ENCODE results near the gene PDHA1.

DNA sequence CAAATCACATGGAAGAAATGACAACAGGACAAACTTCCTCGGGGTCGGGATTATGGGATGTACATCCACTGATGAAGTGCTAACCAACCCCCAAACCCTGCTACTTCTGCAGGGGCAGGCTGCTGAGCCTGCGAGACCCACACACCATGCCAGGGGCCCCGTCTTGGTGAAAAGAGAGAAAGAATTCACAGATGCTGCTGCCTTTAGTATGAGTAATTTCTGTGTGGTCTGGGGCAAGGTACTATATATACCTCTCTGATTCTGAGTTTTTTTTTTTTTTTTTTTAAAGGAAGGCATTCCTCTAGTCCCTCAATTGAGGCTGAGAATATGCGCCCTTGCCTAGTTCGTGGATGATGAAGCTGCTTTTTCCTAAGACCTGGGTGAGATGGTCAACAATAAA lies 24.8 kb downstream of the PDHA1 start:
- no peak for TF ChIP-seq EZH2 (IDR thresholded peaks at IDR 0.05; ENCODE audit: insufficient read depth, poor library complexity, severe bottlenecking)
- no peak for TF ChIP-seq EZH2phosphoT487 (IDR thresholded peaks at IDR 0.05; ENCODE audit: insufficient read depth, low read depth)

Measured in GM23248 (cell line).